Stimulated activated CD8-positive, alpha-beta memory T cell treated with anti-CD3 and anti-CD28 coated beads, Interleukin-7, amount 100 ng/mL, for 4 hours (primary cell): ENCODE data around the gene PRPF39.

ENCODE experiments used
- DNase-seq, 2 donors: peaks; one replicate each; pipeline ENCODE4 v3.0.0-alpha.2; 2020; ENCODE audit warnings: low read depth in 2 of 2

PRPF39 gene

DNA sequence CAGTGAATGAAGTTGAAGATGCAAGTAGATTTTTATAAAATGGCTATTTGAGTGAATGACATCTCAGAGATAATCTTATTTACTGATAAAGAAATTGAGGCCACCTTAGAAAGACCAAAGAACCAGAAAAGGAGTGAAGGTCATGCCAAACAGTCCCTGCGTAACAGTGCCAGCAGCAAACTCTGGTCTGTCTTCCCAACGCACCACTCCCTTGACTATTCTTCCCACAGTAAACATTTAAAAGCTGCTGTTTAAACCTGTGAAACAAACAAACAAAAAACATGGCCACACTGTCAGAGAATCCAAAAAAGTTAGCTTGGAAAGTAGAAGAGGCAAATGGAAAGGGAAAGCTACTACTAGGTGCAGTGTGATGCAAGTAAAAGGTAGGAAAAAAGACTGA is 1.5 kb upstream of the PRPF39 start:
- no peak for DNase-seq

DNA sequence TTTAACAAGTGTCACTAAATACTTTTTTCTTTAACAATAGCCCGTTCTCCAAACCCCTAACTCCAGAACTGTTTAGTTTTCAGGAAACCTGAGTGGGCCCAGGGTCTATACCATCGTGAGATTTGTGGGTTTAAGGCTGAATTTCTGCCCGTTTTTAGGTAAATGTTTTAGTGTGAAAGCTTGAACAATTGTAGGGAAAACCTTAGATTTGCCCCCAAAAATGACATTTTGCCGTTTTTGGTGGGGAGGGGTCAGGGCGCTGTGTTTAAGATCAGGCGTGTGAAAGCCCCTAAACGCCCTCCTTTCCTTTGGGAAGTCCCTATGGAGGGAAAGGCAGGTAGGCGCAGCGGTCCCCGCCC is 320 bp upstream of the PRPF39 start:
- no peak for DNase-seq

DNA sequence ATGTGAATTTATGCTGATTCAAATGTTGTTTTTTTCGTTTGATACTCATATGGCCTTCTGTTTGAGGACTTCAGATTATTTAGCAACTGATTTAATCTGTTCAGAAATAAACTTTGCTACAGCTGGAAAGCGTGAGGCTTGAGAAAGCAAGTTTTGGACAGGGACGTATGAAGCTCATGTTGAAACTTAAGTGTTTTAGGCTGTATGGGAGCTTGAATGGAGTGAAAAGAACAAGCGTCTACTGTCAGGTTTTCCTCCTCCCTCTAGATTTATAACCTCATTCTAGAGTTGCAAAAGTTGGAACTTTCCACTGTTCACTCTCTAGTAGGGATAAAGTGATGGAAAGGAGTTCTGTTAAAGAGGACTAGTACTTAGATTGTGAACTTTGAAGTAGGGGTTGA is 1.0 kb downstream of the PRPF39 start:
- no peak for DNase-seq

DNA sequence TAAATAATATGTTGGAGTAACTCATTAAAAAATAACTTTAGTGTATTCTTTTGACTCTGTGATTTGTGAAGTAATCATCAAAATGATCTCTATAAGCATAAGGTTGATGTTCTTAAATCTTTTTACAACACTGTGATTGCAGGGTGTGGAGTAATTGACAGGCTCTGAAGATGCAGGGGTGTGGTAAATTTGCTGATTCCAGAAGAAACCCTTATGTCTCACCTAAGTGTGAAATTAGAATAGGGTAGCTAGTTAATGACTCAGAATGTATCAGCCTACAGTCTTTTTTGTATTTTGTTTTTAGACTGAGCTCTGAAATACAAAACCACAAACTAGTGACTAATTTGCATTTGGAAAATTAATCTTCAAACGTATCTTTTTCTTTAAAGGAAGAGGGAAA is 5.9 kb downstream of the PRPF39 start:
- DNase-seq: no peak

DNA sequence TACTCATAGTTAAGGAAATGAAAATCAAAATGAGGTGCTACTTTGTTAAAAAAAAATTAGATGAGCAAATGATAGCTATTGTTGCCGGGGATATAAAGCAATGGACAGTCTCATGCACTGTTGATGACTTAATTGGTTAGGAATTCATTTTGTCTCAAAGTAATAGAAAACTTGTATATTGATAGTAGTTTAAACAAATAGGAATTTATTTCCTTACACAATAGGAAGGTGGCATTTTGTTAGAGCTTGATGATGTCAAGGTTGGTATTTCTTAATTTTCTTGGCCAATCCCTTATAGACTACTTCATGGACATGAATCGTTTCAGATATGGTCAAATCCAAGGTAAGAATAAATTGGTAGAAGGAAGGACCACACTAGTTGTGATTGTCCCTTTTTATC is 7.8 kb downstream of the PRPF39 start:
- DNase-seq: no peak

DNA sequence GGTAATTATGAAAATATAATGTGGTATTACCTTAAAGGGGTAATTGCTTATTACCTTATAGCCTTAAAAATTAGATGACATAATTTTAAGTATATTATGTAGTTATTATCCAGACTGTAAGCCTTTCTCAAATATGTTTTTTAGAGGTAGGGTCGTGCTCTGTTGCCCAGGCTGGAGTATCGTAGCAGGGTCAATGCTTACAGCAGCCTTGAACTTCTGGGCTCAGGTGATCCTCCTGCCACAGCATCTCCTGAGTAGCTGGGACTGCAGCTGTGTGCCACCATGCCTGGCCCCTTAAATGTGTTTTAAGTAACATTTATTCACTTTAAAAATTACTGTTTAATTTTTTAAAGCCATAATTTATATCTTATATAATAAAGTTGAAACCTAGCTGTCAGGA is 10.4 kb downstream of the PRPF39 start:
- DNase-seq: no peak

DNA sequence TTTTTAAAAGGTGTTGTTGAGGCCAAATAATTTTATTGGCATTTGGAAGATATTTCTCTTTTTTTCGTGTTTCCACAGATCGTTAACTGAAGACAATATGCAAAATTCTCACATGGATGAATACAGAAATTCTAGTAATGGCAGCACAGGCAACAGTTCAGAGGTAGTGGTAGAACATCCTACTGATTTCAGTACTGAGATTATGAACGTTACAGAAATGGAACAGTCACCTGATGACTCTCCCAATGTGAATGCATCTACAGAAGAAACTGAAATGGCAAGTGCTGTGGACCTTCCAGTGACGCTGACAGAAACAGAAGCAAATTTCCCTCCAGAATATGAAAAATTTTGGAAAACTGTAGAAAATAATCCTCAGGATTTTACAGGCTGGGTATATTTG is 11.2 kb downstream of the PRPF39 start:
- DNase-seq: no peak

DNA sequence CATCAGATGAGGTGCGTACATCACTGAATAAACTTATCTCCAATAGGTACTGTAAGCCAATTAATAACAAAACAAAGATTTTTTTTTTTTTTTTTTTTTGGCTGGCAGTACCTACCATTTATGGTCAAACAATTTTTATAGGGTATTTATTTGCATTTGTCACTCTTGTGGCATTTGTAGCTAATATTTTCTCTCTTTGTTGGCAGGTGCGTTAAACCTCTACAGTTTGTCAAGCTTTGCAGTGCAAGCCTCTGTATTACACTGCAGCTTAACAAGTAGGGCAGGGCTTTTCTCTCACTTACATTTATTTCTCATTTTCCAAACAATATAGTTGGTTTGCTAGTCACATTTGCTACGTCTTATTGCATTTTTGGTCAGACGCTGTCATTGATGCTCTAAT is 12.3 kb downstream of the PRPF39 start:
- no peak for DNase-seq

DNA sequence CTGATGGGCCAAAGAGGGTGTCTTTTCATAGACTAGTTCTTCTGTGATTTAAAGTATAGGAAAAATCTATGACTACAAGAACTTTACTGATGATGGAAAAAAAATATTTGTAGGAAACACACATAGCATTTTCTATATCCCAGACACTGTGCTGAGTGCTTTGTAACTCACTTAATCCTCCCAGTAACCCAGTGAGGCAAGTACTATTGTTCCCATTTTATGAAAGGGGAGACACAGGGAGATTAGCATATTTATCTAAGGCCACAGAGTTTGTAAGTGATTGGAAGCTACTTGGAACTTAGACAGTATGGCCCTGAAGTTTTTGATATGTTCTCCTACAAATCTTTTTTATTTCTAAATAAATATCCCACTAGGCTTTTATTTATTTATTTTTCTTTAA is 19.9 kb downstream of the PRPF39 start:
- DNase-seq: no peak

DNA sequence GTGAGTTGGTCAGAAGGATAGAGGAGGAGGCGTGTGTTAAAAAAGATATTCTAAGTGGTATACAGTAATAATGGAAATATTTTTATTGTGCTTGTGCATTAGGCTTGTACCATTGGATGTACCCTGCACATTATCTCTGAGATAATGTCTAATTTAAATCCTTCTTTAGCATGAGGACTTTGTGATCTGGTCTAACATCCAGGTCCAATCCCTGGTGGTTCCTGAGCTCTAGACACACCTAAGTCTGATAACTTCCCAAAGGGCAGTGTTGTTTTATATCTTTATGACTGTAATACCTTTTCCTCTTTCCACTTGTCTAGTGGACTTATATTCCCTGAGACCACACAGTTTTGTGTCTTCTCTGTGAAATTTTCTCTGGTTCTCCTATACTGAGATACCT is 20.6 kb downstream of the PRPF39 start:
- DNase-seq: no peak

DNA sequence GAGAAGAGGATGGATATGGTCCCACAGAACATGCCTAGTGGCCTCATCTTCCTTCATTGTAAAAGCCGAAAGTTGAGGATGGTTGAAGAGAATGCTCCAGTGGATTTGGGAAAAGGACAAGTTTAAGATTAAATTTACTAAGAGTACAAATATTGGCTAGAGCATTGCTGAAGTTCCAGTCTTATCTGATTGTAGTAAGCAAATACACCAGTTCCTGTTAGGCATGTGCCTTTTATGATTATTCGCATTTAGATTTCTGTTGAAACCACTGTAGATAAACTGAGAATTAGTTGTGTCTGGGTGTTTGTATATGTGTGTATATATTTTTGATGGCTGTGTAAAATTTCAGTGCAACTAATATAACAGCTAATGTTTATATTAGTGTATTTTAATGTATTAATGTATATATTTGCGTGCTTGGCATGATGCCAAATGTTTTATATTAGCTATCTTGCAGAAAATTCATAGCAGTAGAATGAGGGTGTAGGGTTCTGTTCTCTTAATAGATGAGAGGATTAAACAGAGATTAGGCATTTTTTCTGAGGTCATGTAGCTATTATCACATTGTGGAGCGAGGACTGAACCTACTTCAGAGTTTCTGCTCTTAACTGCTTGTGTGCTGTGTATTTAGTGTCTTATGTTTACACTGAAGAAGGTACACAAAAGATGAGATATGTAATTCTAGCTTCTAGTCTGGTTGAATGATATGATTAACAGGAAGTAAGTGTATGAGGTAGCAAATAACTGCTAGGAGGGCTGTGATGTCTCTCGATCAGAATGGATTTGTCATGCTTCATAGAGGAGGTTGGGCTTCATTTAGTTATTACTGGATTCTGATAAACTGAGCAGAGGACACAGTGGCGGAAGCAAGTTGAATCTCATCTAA is 29.2 kb downstream of the PRPF39 start:
- no peak for DNase-seq

DNA sequence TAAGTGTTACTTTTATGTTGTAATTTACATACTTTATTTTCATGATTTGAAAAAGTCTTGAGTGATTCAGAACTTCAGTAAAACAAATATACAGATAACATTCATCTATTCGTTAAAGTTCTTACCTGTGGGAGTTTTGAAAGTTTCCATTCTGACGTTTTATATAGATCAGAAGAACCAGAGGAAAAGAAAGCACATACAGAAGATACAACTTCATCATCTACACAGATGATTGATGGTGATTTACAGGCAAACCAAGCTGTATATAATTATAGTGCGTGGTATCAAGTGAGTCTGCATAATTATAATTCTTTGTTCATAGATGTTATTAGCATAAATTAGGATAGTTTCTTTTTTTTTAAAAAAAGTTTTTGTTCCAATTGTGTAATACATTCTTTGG is 30.4 kb downstream of the PRPF39 start:
- DNase-seq: no peak

DNA sequence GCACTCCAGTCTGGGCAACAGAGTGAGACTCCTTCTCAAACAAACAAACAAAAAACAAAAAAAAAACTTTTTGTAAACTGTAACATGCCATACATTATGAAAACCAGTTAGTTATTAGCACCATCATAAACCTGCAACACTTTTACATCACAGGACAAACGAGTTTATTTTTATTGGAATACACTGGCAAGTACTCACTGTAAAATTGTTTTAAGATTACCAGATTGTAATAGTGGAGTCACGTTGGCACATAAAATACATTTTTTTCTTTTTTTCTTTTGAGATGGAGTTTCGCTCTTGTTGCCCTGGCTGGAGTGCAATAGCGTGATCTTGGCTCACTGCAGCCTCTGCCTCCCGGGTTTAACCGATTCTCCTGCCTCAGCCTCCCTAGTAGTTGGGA is 34.7 kb downstream of the PRPF39 start:
- no peak for DNase-seq

DNA sequence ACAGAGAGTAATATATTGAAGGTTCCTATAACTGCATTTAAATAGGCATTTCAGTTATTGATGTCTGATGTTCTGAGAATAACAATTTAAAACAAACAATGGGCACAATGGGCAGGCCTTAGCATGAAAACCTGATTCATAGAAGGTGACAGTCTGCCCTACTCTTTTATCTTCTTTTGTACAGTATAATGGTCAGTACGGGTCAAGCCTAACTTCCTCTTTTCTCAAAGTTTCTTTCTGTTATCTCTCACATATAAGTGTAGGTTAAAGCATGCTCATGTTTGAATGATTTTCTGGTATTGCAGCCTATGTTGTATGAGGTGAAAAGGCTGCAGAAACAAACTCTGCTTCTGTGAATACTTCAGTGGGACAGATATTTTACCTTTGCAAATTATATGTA is 36.2 kb downstream of the PRPF39 start:
- no peak for DNase-seq

DNA sequence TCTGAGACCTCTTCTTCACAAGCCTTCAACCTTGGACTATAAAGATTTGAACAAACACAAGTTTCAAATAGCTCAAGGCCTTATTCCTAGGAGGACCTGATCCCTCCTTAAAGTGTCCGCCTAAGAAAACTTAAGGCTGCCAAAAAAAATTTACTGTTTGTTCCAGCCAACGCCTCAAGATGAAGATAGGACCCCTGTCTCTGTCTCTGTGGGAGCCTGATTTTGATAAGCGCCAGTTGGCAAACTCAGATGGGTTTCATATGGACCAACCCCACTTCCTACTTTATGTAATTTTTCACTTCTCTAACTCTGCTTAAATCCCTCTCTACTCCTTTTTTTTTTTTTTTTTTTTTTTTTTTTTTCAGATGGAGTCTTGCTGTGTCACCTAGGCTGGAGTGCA is 39.4 kb downstream of the PRPF39 start:
- no peak for DNase-seq

DNA sequence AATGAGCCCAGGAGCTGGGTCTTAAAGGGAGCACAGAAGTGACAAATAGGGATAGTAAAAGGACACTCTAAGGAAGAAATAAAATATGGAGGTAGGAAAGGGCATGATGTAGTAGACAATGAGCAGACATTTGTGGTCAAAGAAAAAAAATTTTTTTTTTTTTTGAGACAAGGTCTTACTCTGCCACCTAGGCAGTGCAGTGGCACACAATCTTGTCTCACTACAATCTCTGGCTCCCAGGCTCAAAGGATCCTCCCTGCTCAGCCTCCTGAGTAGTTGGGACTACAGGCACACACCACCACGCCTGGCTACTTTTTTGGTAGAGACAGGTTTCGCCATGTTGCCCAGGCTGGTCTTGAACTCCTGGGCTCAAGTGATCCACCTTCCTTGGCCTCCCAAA is 41.8 kb downstream of the PRPF39 start:
- no peak for DNase-seq

DNA sequence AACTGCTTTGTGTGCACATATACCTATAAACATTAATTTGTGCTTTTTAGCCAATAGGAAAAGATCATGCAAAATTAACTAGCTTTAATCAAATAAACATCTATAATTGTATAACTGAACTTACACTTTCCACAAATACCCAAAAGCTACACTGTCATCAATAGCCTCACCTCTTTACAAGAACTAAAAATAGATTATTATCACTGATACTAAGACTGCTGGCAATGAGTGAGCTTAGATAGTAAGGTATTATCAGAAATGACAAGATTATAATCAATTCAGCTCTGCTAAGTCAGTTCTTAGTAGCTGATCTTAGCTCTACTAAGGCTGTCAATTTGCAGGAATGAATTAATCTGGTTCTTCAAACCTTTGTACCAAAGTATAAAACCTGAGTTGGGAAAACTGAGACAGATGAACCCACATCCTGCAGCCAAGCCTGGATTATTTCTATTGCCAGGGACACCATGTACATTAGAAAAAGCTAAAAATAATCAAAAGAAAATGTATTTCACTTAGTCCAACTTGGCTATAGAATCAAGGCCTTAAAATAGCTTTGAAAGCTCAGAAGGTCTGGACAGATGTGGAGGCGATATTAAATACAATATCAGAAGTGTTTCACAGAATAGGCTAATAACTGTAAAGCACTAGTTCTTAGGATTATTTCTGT is 45.2 kb downstream of the PRPF39 start:
- no peak for DNase-seq

DNA sequence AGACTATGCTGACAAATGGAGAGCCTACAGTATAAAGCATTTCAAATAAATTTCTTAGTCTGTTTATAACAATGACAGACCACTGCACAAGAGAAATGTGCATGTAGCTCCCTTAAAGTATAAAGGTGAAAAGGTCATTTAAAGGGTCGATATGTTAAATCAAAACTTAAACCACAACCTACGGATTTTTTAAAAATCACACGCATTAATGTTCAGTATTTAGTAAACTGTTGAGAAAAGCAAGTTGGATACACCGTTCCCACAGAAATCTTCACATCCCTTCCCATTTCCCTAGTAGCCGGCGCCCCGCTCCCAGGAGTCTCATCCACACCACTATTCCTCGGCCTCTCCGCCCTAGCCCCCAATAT is 49.8 kb downstream of the PRPF39 start:
- DNase-seq: no peak

DNA sequence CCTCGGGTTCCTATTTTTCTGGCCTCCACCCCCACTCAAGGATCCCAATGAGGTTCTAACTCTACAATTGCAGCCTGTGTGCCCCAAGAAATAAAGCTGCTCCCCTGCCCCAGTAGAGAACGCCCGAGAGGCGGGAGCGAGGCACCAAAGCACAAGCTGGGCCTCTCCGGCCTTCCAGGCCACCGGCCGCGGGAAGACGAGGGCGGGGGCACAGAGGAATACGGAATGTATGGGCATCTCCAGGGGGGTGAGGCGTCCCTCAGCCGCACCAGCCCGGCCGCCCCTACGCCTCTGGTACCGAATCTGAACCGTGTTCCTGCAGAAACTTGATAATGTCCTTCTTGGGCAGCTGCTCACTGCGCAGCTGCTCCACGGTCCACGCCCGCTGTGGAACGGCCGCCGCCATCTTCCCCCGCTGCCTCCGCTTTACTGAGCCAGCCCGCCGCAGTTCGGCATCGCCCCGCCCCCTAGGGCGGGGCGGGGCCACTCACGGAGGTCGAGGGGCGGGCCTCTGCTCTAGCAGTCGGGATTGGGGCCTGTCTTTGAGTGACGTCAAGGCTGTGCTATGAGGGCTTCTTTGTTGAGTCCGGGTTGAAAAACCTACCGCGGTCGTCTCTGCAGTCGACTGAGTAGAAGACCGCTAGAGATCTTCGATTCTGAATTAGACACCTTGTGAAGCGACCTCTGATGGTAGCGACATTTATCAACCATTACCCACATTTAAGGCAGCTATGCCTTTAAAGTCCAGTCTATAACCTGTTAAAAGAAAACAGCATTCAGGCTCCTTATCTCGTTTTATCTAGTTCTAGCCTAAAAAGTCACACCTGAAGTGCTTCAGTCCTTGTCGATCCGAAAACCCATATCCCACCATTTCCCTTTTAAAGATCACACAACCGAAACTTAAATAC is 50.4 kb downstream of the PRPF39 start, which contains the start of gene FKBP3:
TSS of gene FKBP3 (minus strand) at position 431 of the 908 bp plus-strand sequence. CDS start at position 406, 25 bp downstream.
- peak; percentile 93 to 96 for DNase-seq

DNA sequence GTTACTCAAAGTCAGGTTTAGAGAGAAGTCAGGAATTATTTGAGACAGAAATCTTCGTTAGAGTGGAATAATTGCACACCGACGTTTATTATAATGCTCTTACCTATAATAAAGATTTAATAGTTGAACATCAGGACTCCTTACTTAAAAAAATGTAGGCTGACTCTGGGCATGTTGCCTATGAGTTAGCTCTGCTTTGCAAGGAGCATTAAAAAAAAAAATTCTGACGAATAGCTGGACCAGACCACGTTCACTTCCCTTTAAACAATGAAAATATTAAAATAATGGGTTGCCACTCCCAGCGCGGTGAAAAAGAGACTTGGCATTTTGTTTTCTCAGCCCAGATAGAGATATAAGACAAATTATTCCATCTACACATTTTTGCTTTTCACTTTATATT is 51.2 kb downstream of the PRPF39 start:
- DNase-seq: no peak

DNA sequence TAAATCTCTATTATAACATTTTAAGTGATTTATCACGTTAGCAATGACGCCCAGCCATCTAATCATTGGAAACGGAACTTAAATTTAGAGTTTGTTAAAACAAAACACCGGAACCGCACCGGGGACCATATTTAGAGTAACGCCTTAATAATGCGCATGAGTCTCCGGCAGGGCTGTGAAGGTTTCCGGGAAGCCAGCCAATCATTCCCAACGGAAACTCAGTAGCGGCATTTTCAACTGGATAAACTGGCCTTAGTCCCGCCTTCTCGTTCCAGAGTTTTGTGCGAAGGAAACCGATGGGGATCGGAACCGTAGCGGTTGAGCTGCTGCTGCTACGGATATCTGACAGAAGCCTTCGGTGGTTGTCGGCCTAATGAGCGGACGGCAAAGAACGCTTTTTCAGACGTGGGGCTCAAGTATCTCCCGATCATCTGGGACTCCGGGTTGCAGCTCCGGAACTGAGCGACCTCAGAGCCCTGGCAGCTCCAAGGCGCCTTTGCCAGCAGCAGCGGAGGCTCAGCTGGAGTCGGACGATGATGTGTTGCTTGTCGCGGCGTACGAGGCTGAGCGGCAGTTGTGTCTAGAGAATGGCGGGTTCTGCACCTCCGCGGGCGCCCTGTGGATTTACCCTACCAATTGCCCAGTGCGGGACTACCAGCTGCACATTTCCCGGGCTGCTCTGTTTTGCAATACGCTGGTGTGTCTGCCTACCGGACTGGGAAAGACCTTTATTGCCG is 51.9 kb downstream of the PRPF39 start, which contains the start of gene FANCM:
TSS of gene FANCM (plus strand) at position 272 of the 737 bp plus-strand sequence. CDS start at position 374, 102 bp downstream.
- peak; percentile 72 to 81 for DNase-seq

DNA sequence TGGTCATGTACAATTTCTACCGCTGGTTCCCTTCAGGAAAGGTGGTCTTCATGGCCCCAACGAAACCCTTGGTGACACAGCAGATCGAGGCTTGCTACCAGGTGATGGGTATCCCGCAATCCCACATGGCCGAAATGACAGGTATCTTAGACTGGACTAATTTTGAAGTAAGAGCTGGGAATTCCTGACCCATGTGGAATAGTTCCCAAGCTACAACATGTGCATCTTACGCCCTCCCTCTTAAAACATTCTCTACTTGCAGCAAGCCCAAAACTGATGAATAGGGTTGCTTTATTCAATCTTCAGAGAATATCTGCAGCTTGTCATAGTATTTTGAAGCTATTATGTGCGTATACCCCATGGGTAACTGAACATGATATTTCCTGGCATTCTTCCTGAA is 52.5 kb downstream of the PRPF39 start:
- DNase-seq: no peak
